Measurements from ENCODE around the gene C1QTNF9B.

DNA sequence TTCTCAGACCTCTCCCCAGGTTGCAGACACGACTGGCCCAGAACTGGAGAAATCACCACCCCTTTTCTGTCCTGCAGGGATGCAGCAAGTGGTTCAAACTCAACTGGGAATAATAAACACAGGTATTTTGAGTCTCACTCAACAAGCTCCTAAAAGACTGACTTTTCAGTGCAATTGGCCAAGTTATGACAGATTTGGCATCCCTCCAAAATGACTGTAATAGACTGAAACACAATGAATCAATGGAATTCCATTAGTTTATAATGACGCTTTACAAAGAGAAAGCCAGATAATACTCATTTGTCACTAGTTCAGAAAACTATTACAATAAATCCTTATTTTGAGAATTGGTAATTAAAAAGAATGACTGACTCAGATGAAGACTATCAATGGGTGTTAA lies 46.2 kb downstream of the C1QTNF9B start:
- TF ChIP-seq, protein P1, sequence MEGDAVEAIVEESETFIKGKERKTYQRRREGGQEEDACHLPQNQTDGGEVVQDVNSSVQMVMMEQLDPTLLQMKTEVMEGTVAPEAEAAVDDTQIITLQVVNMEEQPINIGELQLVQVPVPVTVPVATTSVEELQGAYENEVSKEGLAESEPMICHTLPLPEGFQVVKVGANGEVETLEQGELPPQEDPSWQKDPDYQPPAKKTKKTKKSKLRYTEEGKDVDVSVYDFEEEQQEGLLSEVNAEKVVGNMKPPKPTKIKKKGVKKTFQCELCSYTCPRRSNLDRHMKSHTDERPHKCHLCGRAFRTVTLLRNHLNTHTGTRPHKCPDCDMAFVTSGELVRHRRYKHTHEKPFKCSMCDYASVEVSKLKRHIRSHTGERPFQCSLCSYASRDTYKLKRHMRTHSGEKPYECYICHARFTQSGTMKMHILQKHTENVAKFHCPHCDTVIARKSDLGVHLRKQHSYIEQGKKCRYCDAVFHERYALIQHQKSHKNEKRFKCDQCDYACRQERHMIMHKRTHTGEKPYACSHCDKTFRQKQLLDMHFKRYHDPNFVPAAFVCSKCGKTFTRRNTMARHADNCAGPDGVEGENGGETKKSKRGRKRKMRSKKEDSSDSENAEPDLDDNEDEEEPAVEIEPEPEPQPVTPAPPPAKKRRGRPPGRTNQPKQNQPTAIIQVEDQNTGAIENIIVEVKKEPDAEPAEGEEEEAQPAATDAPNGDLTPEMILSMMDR (IDR thresholded peaks at IDR 0.05), result no peak
- no peak for TF ChIP-seq POLR2A (IDR thresholded peaks at IDR 0.05)

Measured in adrenal gland (tissue), 5 donors.